B cell (primary cell): Measurements from ENCODE around the gene C5orf52. TPM values are rescaled to one million over a fixed set of nuclear protein-coding genes. Genes with fewer than 3 reads are reported as not detected.

ENCODE experiments used
- ATAC-seq: fragments of 200-7000 bp; cut with Tn5 transposase; one replicate; pipeline ENCODE4 v1.10.0; 2021; ENCODE audit warnings: low read depth, mild to moderate bottlenecking, moderate number of reproducible peaks, moderate library complexity
- CTCF ChIA-PET: fragments of 350-600 bp; sonication (Branson Sonifier 250); formaldehyde crosslinking; loops from one replicate; lab custom pipeline; 2021; ENCODE audit warnings: antibody characterized with exemption, inconsistent platforms; lab: Charles Lee
- POLR2A ChIA-PET: fragments of 350-600 bp; sonication (Branson Sonifier 250); formaldehyde crosslinking; loops from one replicate; lab custom pipeline; 2021; ENCODE audit warnings: antibody characterized with exemption; lab: Charles Lee
- DNase-seq: peaks from one replicate; pipeline ENCODE4 v3.0.0; 2013
- H2AFZ ChIP-seq: 2 replicates; pipeline ENCODE4 v1.6.1; 2012; ENCODE audit warnings: mild to moderate bottlenecking, low read depth, low read length; ENCODE audit not compliant: insufficient read depth, poor library complexity, severe bottlenecking
- H3K27ac ChIP-seq, 2 donors: 1 replicate in 1 of 2; 2 replicates in 1 of 2; pipeline ENCODE4 v1.5.1; 2012 to 2013; ENCODE audit warnings: low read length in 2 of 2, mild to moderate bottlenecking in 2 of 2, moderate library complexity in 1 of 2
- H3K27me3 ChIP-seq, 4 experiments: fragments of 200-600 bp in 1 of 4; sonication (generic) in 1 of 4; replicated peaks in 1 of 4; 1 replicate in 2 of 4; 2 replicates in 2 of 4; pipeline versions ENCODE4 v1.6.1 to v1.7.0; 2013 to 2016; ENCODE audit warnings: low read length in 3 of 4, mild to moderate bottlenecking in 2 of 4, mixed read lengths in 1 of 4, moderate library complexity in 1 of 4; ENCODE audit not compliant: insufficient read depth in 4 of 4, control insufficient read depth in 3 of 4; ENCODE audit errors: control extremely low read depth in 1 of 4
- H3K36me3 ChIP-seq, 2 experiments: replicated peaks in 1 of 2; 1 replicate in 1 of 2; 2 replicates in 1 of 2; pipeline versions ENCODE4 v1.6.1 to v1.7.1; 2013; ENCODE audit warnings: low read length in 1 of 2; ENCODE audit not compliant: insufficient read depth in 2 of 2, control insufficient read depth in 1 of 2; ENCODE audit errors: control extremely low read depth in 1 of 2, extremely low read depth in 1 of 2
- H3K4me1 ChIP-seq, 2 donors: fragments of 200-600 bp in 1 of 2; sonication (generic) in 1 of 2; 1 replicate in 1 of 2; 2 replicates in 1 of 2; pipeline versions ENCODE4 v1.5.1 to v1.6.1; 2013 to 2017; ENCODE audit warnings: low read length in 2 of 2; ENCODE audit not compliant: control insufficient read depth in 2 of 2, insufficient read depth in 2 of 2
- H3K4me2 ChIP-seq: replicated peaks from 2 replicates; pipeline ENCODE3; 2012; ENCODE audit warnings: mild to moderate bottlenecking, low read depth, low read length; ENCODE audit not compliant: poor library complexity, severe bottlenecking
- H3K4me3 ChIP-seq, 5 experiments: fragments of 200-600 bp in 1 of 5; sonication (generic) in 1 of 5; 1 replicate in 3 of 5; 2 replicates in 2 of 5; pipeline versions ENCODE4 v1.5.1 to v1.7.0; 2011 to 2016; ENCODE audit warnings: low read length in 4 of 5, mild to moderate bottlenecking in 4 of 5, low read depth in 2 of 5, control low read depth in 1 of 5, moderate library complexity in 1 of 5; ENCODE audit not compliant: insufficient read depth in 1 of 5; ENCODE audit errors: control extremely low read depth in 1 of 5, extremely low read depth in 1 of 5
- H3K79me2 ChIP-seq: fragments of 200-600 bp; sonication (generic); one replicate; pipeline ENCODE4 v1.6.0; 2016; ENCODE audit warnings: low read length; ENCODE audit not compliant: control insufficient read depth, insufficient read depth
- H3K9ac ChIP-seq: fragments of 200-600 bp; sonication (generic); 2 replicates; pipeline ENCODE4 v1.6.1; 2017; ENCODE audit warnings: mild to moderate bottlenecking, low read length, moderate library complexity
- H3K9me3 ChIP-seq, 3 donors: one replicate each; pipeline versions ENCODE4 v1.6.1 to v1.7.1; 2013; ENCODE audit warnings: low read length in 2 of 3; ENCODE audit not compliant: control insufficient read depth in 2 of 3, insufficient read depth in 1 of 3; ENCODE audit errors: control extremely low read depth in 1 of 3
- H4K20me1 ChIP-seq: 2 replicates; pipeline ENCODE4 v1.6.0; 2012; ENCODE audit warnings: mild to moderate bottlenecking, low read length; ENCODE audit not compliant: insufficient read depth, control insufficient read depth, poor library complexity, severe bottlenecking
- H3K27ac Mint-ChIP-seq: one replicate; pipeline ENCODE4 v1.8.0; 2021; ENCODE audit warnings: mixed read lengths
- H3K27me3 Mint-ChIP-seq: one replicate; pipeline ENCODE4 v1.8.0; 2021; ENCODE audit warnings: mixed read lengths
- H3K4me1 Mint-ChIP-seq: one replicate; pipeline ENCODE4 v1.8.0; 2021; ENCODE audit warnings: mixed read lengths
- H3K4me3 Mint-ChIP-seq: one replicate; pipeline ENCODE4 v1.8.0; 2021; ENCODE audit warnings: mixed read lengths
- H3K9me3 Mint-ChIP-seq: one replicate; pipeline ENCODE4 v1.8.0; 2022; ENCODE audit warnings: mixed read lengths; ENCODE audit not compliant: insufficient read depth
- EZH2 ChIP-seq: IDR thresholded peaks from 2 replicates; pipeline ENCODE4 v1.6.1; 2012; ENCODE audit warnings: borderline replicate concordance, low read depth, mild to moderate bottlenecking, moderate library complexity, low read length; ENCODE audit not compliant: insufficient read depth, poor library complexity, severe bottlenecking
- WGBS: methylation state at CpG from one replicate; pipeline ENCODE4 v1.1.5; 2013; ENCODE audit warnings: missing lambda C conversion rate; ENCODE audit not compliant: insufficient coverage; 5-methylcytosine and 5-hydroxymethylcytosine counted together
- intact Hi-C: fragments of 100-400 bp; cut with micrococcal nuclease; formaldehyde crosslinking; loops from one replicate; pipeline ENCODE4 v1.10.0; 2022
- polyA plus RNA-seq: library from polyadenylated mRNA; depleted of rRNA; stranded (reverse); fragments of >200 nt; gene quantifications from 2 replicates; pipeline ENCODE4 v1.2.3, GENCODE V29; 2012
- total RNA-seq, 2 donors: library from RNA; stranded (reverse); fragments of 120-200 nt in 1 of 2; gene quantifications; 1 replicate in 1 of 2; 2 replicates in 1 of 2; pipeline versions ENCODE4 v1.2.3 to v1.2.4, GENCODE V29; 2013 to 2022
- TF ChIP-seq, protein P1 (sequence below): fragments of 200-600 bp; IDR thresholded peaks from one replicate; pipeline ENCODE4 v1.8.0; 2022; ENCODE audit warnings: antibody characterized with exemption, mild to moderate bottlenecking

The C5orf52 gene
- total and polyA plus RNA-seq, 2 donors (not counting 1 experiment from before 2014, with no cell fraction given): not detected

- H3K36me3 ChIP-seq: no peaks in the 10 kb centered on the region
- TF ChIP-seq, protein P1, sequence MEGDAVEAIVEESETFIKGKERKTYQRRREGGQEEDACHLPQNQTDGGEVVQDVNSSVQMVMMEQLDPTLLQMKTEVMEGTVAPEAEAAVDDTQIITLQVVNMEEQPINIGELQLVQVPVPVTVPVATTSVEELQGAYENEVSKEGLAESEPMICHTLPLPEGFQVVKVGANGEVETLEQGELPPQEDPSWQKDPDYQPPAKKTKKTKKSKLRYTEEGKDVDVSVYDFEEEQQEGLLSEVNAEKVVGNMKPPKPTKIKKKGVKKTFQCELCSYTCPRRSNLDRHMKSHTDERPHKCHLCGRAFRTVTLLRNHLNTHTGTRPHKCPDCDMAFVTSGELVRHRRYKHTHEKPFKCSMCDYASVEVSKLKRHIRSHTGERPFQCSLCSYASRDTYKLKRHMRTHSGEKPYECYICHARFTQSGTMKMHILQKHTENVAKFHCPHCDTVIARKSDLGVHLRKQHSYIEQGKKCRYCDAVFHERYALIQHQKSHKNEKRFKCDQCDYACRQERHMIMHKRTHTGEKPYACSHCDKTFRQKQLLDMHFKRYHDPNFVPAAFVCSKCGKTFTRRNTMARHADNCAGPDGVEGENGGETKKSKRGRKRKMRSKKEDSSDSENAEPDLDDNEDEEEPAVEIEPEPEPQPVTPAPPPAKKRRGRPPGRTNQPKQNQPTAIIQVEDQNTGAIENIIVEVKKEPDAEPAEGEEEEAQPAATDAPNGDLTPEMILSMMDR: no peak
- no peak for TF ChIP-seq EZH2
- no peak for DNase-seq
- no peaks in the 10 kb centered on the region for H4K20me1 ChIP-seq
- Mint-ChIP-seq H3K4me1 (peaks cover 32% of the 10 kb centered on the region), H3K27ac (peak overlapping the region; percentile 18), H3K27me3 (no peaks in the 10 kb centered on the region), H3K9me3 (no peaks in the 10 kb centered on the region), H3K4me3 (no peak overlapping the region)
- ChIA-PET CTCF (interaction anchor here (0.5 to 6.3 kb wide), 24 partner anchors 15 to 340 kb away, joined by 3 to 100 read pairs (median 4); partner anchors contain the start of genes LSM11 and SOX30), POLR2A (no interaction called here)
- peaks cover 6% of the 10 kb centered on the region for H3K79me2 ChIP-seq
- H2AFZ ChIP-seq: no peak overlapping the region
- intact Hi-C loops: no loop called here
- no peak overlapping the region for H3K9ac ChIP-seq
- peaks cover 13 to 29% of the 10 kb centered on the region in 2 donors for H3K4me1 ChIP-seq
- H3K4me2 ChIP-seq: no peak overlapping the region
- H3K27me3 ChIP-seq: no peaks in the 10 kb centered on the region
- H3K9me3 ChIP-seq: no peaks in the 10 kb centered on the region
- no peak for ATAC-seq
- H3K27ac ChIP-seq: no peak overlapping the region
- no CpG with 5 or more reads among the region's 1 CpG for WGBS
- H3K4me3 ChIP-seq: no peak overlapping the region
These were observed 3.0 kb upstream of the C5orf52 start for GRCh38 chr5:157668356-157668755.

- Histone ChIP-seq H3K79me2 (peaks cover 6% of the 10 kb centered on the region), H3K36me3 (no peaks in the 10 kb centered on the region), H3K9ac (no peak overlapping the region), H4K20me1 (no peaks in the 10 kb centered on the region), H3K4me3 (no peak overlapping the region), H3K4me2 (peak overlapping the region; percentile 93), H3K9me3 (no peaks in the 10 kb centered on the region), H3K27me3 (no peaks in the 10 kb centered on the region), H2AFZ (peak overlapping the region; percentile 80), H3K27ac (no peak overlapping the region), H3K4me1 (peaks cover 13 to 29% of the 10 kb centered on the region in 2 donors)
- Mint-ChIP-seq H3K4me1 (peaks cover 29% of the 10 kb centered on the region), H3K9me3 (no peaks in the 10 kb centered on the region), H3K27me3 (no peaks in the 10 kb centered on the region), H3K4me3 (peak overlapping the region; percentile 98), H3K27ac (peak overlapping the region; percentile 83)
- no peak for DNase-seq
- WGBS: 74% methylated on average over 6 of the region's 6 CpGs
- POLR2A ChIA-PET: no interaction called here
- CTCF ChIA-PET: interaction anchor here (0.7 to 6.3 kb wide), 12 partner anchors 16 to 184 kb away, joined by 3 to 100 read pairs (median 6); partner anchors contain the start of genes LSM11 and SOX30
- TF ChIP-seq, protein P1: no peak
- no peak for TF ChIP-seq EZH2
- no peak for ATAC-seq
- intact Hi-C loops: loop anchor here (1.0 to 5.0 kb wide), 4 partner anchors 49 to 237 kb away; partner anchors contain the start of gene LSM11
These were observed 1.6 kb upstream of the C5orf52 start for GRCh38 chr5:157669701-157670097.
